Measurements from ENCODE around the gene TNKS1BP1.

The TNKS1BP1 gene

GRCh38 chr11:57348636-57349313 is 24.0 kb upstream of the TNKS1BP1 start:
- H3K79me1 ChIP-seq (ENCODE audit: low read depth, low read length) = no peaks in the 10 kb centered on the region
- H2AK5ac ChIP-seq (ENCODE audit: low read depth, low read length) = no peak overlapping the region
- no peak for DNase-seq (ENCODE audit: low spot score)
- H3K14ac ChIP-seq (ENCODE audit: low read length) = no peak overlapping the region
- no peak overlapping the region for H3K23ac ChIP-seq (ENCODE audit: low read depth, low read length, poor library complexity)
- H2AFZ ChIP-seq (ENCODE audit: low read length) = no peak overlapping the region
- H3K4ac ChIP-seq (ENCODE audit: low read length) = no peak overlapping the region
- H3K4me3 ChIP-seq (ENCODE audit: low read length in 2 of 2) = no peak overlapping the region
- H3K4me1 ChIP-seq (ENCODE audit: control insufficient read depth in 2 of 2, insufficient read depth in 1 of 2, low read depth in 1 of 2, low read length in 2 of 2) = peaks cover 10 to 15% of the 10 kb centered on the region in 2 donors
- H3K27ac ChIP-seq (replicated peaks; ENCODE audit: low read length) = no peak overlapping the region
- peaks cover 0 to 8% of the 10 kb centered on the region in 2 donors for H3K9me3 ChIP-seq (replicated peaks in 1 of 2; ENCODE audit: control insufficient read depth in 2 of 2, insufficient read depth in 1 of 2, low read depth in 1 of 2, low read length in 2 of 2)
- H3K18ac ChIP-seq (ENCODE audit: low read length) = no peak overlapping the region
- no peak overlapping the region for H3K4me2 ChIP-seq (ENCODE audit: insufficient read depth, low read length, poor library complexity, severe bottlenecking)
- H2BK5ac ChIP-seq (ENCODE audit: low read length) = no peak overlapping the region
- peaks cover 0 to 12% (median 0%) of the 10 kb centered on the region in 3 experiments for H3K27me3 ChIP-seq (ENCODE audit: control insufficient read depth in 3 of 3, insufficient read depth in 3 of 3, low read depth in 1 of 3, low read length in 3 of 3)
- H2BK120ac ChIP-seq (ENCODE audit: low read depth, low read length) = no peak overlapping the region
- H3K36me3 ChIP-seq (replicated peaks in 1 of 2; ENCODE audit: control insufficient read depth in 2 of 2, insufficient read depth in 2 of 2, low read length in 2 of 2) = no peaks in the 10 kb centered on the region
- WGBS, 2 donors (ENCODE audit: extremely low coverage in 2 of 2, insufficient read length in 2 of 2, insufficient replicate concordance in 1 of 2) = no CpG with 5 or more reads among the region's 14 CpGs
- H4K8ac ChIP-seq (ENCODE audit: low read depth, low read length) = no peak overlapping the region
- H4K91ac ChIP-seq (ENCODE audit: low read depth, low read length, poor library complexity) = no peak overlapping the region
- H2BK12ac ChIP-seq (ENCODE audit: low read length) = no peak overlapping the region
- H2BK15ac ChIP-seq (ENCODE audit: low read length) = no peak overlapping the region
- H3K9ac ChIP-seq (ENCODE audit: low read depth, low read length, poor library complexity) = no peak overlapping the region

- no peak overlapping the region for H4K91ac ChIP-seq (ENCODE audit: low read depth, low read length, poor library complexity)
- H3K27ac ChIP-seq (replicated peaks; ENCODE audit: low read length) = no peak overlapping the region
- whole genome bisulfite sequencing, 2 donors (ENCODE audit: extremely low coverage in 2 of 2, insufficient read length in 2 of 2, insufficient replicate concordance in 1 of 2) = no CpG with 5 or more reads among the region's 7 CpGs
- H3K4ac ChIP-seq (ENCODE audit: low read length) = no peak overlapping the region
- H3K9ac ChIP-seq (ENCODE audit: low read depth, low read length, poor library complexity) = no peak overlapping the region
- peak overlapping the region; percentile 27 for H3K23ac ChIP-seq (ENCODE audit: low read depth, low read length, poor library complexity)
- no peaks in the 10 kb centered on the region for H3K79me1 ChIP-seq (ENCODE audit: low read depth, low read length)
- H3K18ac ChIP-seq (ENCODE audit: low read length) = no peak overlapping the region
- no peak overlapping the region for H4K8ac ChIP-seq (ENCODE audit: low read depth, low read length)
- no peak overlapping the region for H2BK5ac ChIP-seq (ENCODE audit: low read length)
- no peak overlapping the region for H2BK120ac ChIP-seq (ENCODE audit: low read depth, low read length)
- H3K4me2 ChIP-seq (ENCODE audit: insufficient read depth, low read length, poor library complexity, severe bottlenecking) = no peak overlapping the region
- H2AFZ ChIP-seq (ENCODE audit: low read length) = peak overlapping the region; percentile 13
- DNase-seq (ENCODE audit: low spot score) = no peak
- no peak overlapping the region for H2AK5ac ChIP-seq (ENCODE audit: low read depth, low read length)
- no peak overlapping the region for H2BK15ac ChIP-seq (ENCODE audit: low read length)
- peaks cover 0 to 12% (median 0%) of the 10 kb centered on the region in 3 experiments for H3K27me3 ChIP-seq (ENCODE audit: control insufficient read depth in 3 of 3, insufficient read depth in 3 of 3, low read depth in 1 of 3, low read length in 3 of 3)
- H3K4me3 ChIP-seq (ENCODE audit: low read length in 2 of 2) = no peak overlapping the region
- no peak overlapping the region for H3K14ac ChIP-seq (ENCODE audit: low read length)
- H3K4me1 ChIP-seq (ENCODE audit: control insufficient read depth in 2 of 2, insufficient read depth in 1 of 2, low read depth in 1 of 2, low read length in 2 of 2) = peaks cover 10 to 17% of the 10 kb centered on the region in 2 donors
- no peaks in the 10 kb centered on the region for H3K36me3 ChIP-seq (replicated peaks in 1 of 2; ENCODE audit: control insufficient read depth in 2 of 2, insufficient read depth in 2 of 2, low read length in 2 of 2)
- peaks cover 0 to 8% of the 10 kb centered on the region in 2 donors for H3K9me3 ChIP-seq (replicated peaks in 1 of 2; ENCODE audit: control insufficient read depth in 2 of 2, insufficient read depth in 1 of 2, low read depth in 1 of 2, low read length in 2 of 2)
- peak overlapping the region; percentile 51 for H2BK12ac ChIP-seq (ENCODE audit: low read length)
Measured at GRCh38 chr11:57348052-57348451, 23.3 kb upstream of the TNKS1BP1 start.

GRCh38 chr11:57347336-57347735 is 22.6 kb upstream of the TNKS1BP1 start:
- Histone ChIP-seq H3K4me1 (ENCODE audit: control insufficient read depth in 2 of 2, insufficient read depth in 1 of 2, low read depth in 1 of 2, low read length in 2 of 2) (peaks cover 6 to 12% of the 10 kb centered on the region in 2 donors), H2BK15ac (ENCODE audit: low read length) (no peak overlapping the region), H3K27me3 (ENCODE audit: control insufficient read depth in 3 of 3, insufficient read depth in 3 of 3, low read depth in 1 of 3, low read length in 3 of 3) (peaks cover 0 to 12% (median 0%) of the 10 kb centered on the region in 3 experiments), H2AK5ac (ENCODE audit: low read depth, low read length) (no peak overlapping the region), H4K8ac (ENCODE audit: low read depth, low read length) (no peak overlapping the region), H3K9ac (ENCODE audit: low read depth, low read length, poor library complexity) (no peak overlapping the region), H3K23ac (ENCODE audit: low read depth, low read length, poor library complexity) (no peak overlapping the region), H3K4me2 (ENCODE audit: insufficient read depth, low read length, poor library complexity, severe bottlenecking) (no peak overlapping the region), H2AFZ (ENCODE audit: low read length) (no peak overlapping the region), H3K9me3 (replicated peaks in 1 of 2; ENCODE audit: control insufficient read depth in 2 of 2, insufficient read depth in 1 of 2, low read depth in 1 of 2, low read length in 2 of 2) (peaks cover 0 to 8% of the 10 kb centered on the region in 2 donors), H4K91ac (ENCODE audit: low read depth, low read length, poor library complexity) (no peak overlapping the region), H3K79me1 (ENCODE audit: low read depth, low read length) (no peaks in the 10 kb centered on the region), H3K14ac (ENCODE audit: low read length) (no peak overlapping the region), H3K4me3 (ENCODE audit: low read length in 2 of 2) (no peak overlapping the region), H3K18ac (ENCODE audit: low read length) (no peak overlapping the region), H2BK120ac (ENCODE audit: low read depth, low read length) (no peak overlapping the region), H2BK5ac (ENCODE audit: low read length) (no peak overlapping the region), H2BK12ac (ENCODE audit: low read length) (peak overlapping the region; percentile 59), H3K4ac (ENCODE audit: low read length) (no peak overlapping the region), H3K27ac (replicated peaks; ENCODE audit: low read length) (no peak overlapping the region), H3K36me3 (replicated peaks in 1 of 2; ENCODE audit: control insufficient read depth in 2 of 2, insufficient read depth in 2 of 2, low read length in 2 of 2) (no peaks in the 10 kb centered on the region)
- DNase-seq (ENCODE audit: low spot score) = no peak
- no CpG with 5 or more reads among the region's 9 CpGs for WGBS, 2 donors (ENCODE audit: extremely low coverage in 2 of 2, insufficient read length in 2 of 2, insufficient replicate concordance in 1 of 2)

GRCh38 chr11:57345555-57346211 is 20.9 kb upstream of the TNKS1BP1 start:
- no peak overlapping the region for H2AK5ac ChIP-seq (ENCODE audit: low read depth, low read length)
- peaks cover 0 to 1% of the 10 kb centered on the region in 2 donors for H3K9me3 ChIP-seq (replicated peaks in 1 of 2; ENCODE audit: control insufficient read depth in 2 of 2, insufficient read depth in 1 of 2, low read depth in 1 of 2, low read length in 2 of 2)
- no peak overlapping the region for H2BK5ac ChIP-seq (ENCODE audit: low read length)
- H3K27ac ChIP-seq (replicated peaks; ENCODE audit: low read length) = no peak overlapping the region
- DNase-seq (ENCODE audit: low spot score) = peak; percentile 68
- no peaks in the 10 kb centered on the region for H3K79me1 ChIP-seq (ENCODE audit: low read depth, low read length)
- peak overlapping the region; percentile 91 for H2AFZ ChIP-seq (ENCODE audit: low read length)
- no peak overlapping the region for H2BK120ac ChIP-seq (ENCODE audit: low read depth, low read length)
- no peak overlapping the region for H3K18ac ChIP-seq (ENCODE audit: low read length)
- no peak overlapping the region for H3K4me2 ChIP-seq (ENCODE audit: insufficient read depth, low read length, poor library complexity, severe bottlenecking)
- no peak overlapping the region for H3K23ac ChIP-seq (ENCODE audit: low read depth, low read length, poor library complexity)
- H4K8ac ChIP-seq (ENCODE audit: low read depth, low read length) = no peak overlapping the region
- no peak overlapping the region for H3K14ac ChIP-seq (ENCODE audit: low read length)
- no peak overlapping the region for H3K4me3 ChIP-seq (ENCODE audit: low read length in 2 of 2)
- peaks cover 0 to 12% (median 0%) of the 10 kb centered on the region in 3 experiments for H3K27me3 ChIP-seq (ENCODE audit: control insufficient read depth in 3 of 3, insufficient read depth in 3 of 3, low read depth in 1 of 3, low read length in 3 of 3)
- no peak overlapping the region for H3K4ac ChIP-seq (ENCODE audit: low read length)
- peaks cover 6 to 12% of the 10 kb centered on the region in 2 donors for H3K4me1 ChIP-seq (ENCODE audit: control insufficient read depth in 2 of 2, insufficient read depth in 1 of 2, low read depth in 1 of 2, low read length in 2 of 2)
- H4K91ac ChIP-seq (ENCODE audit: low read depth, low read length, poor library complexity) = no peak overlapping the region
- H2BK12ac ChIP-seq (ENCODE audit: low read length) = no peak overlapping the region
- H3K36me3 ChIP-seq (replicated peaks in 1 of 2; ENCODE audit: control insufficient read depth in 2 of 2, insufficient read depth in 2 of 2, low read length in 2 of 2) = no peaks in the 10 kb centered on the region
- H2BK15ac ChIP-seq (ENCODE audit: low read length) = no peak overlapping the region
- H3K9ac ChIP-seq (ENCODE audit: low read depth, low read length, poor library complexity) = no peak overlapping the region
- WGBS, 2 donors (ENCODE audit: extremely low coverage in 2 of 2, insufficient read length in 2 of 2, insufficient replicate concordance in 1 of 2) = no CpG with 5 or more reads among the region's 11 CpGs
